ENCODE results near the gene OTC. TPM values are rescaled to one million over a fixed set of nuclear protein-coding genes. Genes with fewer than 3 reads are reported as not detected.

The OTC gene
- total RNA-seq, 1 experiment from 2014 or later: not detected

- RAD21 ChIA-PET (ENCODE audit: low non-redundant PET in 1 of 2, low total read pairs in 2 of 2, uncharacterized antibody in 2 of 2, unreplicated experiment in 2 of 2): no interaction called here
- POLR2A ChIA-PET: no interaction called here
These were observed 100.2 kb downstream of the OTC start for GRCh38 chrX:38452603-38453002.

More at GRCh38 chrX:38452603-38453002, 100.2 kb downstream of the OTC start:
- H3K36me3 ChIP-seq (ENCODE audit: control insufficient read depth in 1 of 2, insufficient read depth in 2 of 2, low read length in 2 of 2): no peaks in the 10 kb centered on the region
- no peak for DNase-seq (ENCODE audit: low read depth, low spot score)
- no peaks in the 10 kb centered on the region for H3K9me3 ChIP-seq (ENCODE audit: control insufficient read depth in 1 of 2, insufficient read depth in 1 of 2, low read depth in 1 of 2, low read length in 2 of 2)
- CTCF ChIA-PET: no interaction called here
- H3K9me2 ChIP-seq (ENCODE audit: insufficient read depth): no peaks in the 10 kb centered on the region
- no peak overlapping the region for H3K4me2 ChIP-seq (ENCODE audit: low read length)
- BruUV-seq (replicated peaks): no TSS peak
- no peaks in the 10 kb centered on the region for H3K4me1 ChIP-seq (ENCODE audit: control insufficient read depth in 1 of 2, insufficient read depth in 2 of 2, low read length in 2 of 2)
- no peaks in the 10 kb centered on the region for H3K27me3 ChIP-seq (ENCODE audit: insufficient read depth, low read length)
- no peak overlapping the region for H3K27ac ChIP-seq (ENCODE audit: low read depth, low read length)
- H2AFZ ChIP-seq (ENCODE audit: low read depth, low read length, poor library complexity, severe bottlenecking): no peak overlapping the region
- H3K4me3 ChIP-seq (replicated peaks in 1 of 2; ENCODE audit: low read depth in 1 of 2, low read length in 2 of 2): no peak overlapping the region
- intact Hi-C loops (cut with micrococcal nuclease): no loop called here
- TF ChIP-seq ELF1 (IDR thresholded peaks at IDR 0.05; ENCODE audit: borderline replicate concordance, low read depth) (no peak), CEBPB (IDR thresholded peaks at IDR 0.05; ENCODE audit: low read depth) (no peak), EZH2phosphoT487 (IDR thresholded peaks at IDR 0.05; ENCODE audit: borderline replicate concordance) (no peak), SIN3A (IDR thresholded peaks at IDR 0.05; ENCODE audit: low read depth) (no peak), SP1 (IDR thresholded peaks at IDR 0.05; ENCODE audit: low read depth) (no peak), REST (IDR thresholded peaks at IDR 0.05; ENCODE audit: low read depth) (no peak)
- no peak overlapping the region for H3K9ac ChIP-seq (ENCODE audit: low read length)
- ATAC-seq: no peak
- H3K79me2 ChIP-seq (ENCODE audit: insufficient read depth, low read length): no peaks in the 10 kb centered on the region
- H4K20me1 ChIP-seq (ENCODE audit: insufficient read depth): no peaks in the 10 kb centered on the region

Measured in HCT116 (cell line).